Neural crest cell (in vitro differentiated cells): ENCODE measurements around the gene ASB15. TPM values are rescaled to one million over a fixed set of nuclear protein-coding genes. Genes with fewer than 3 reads are reported as not detected.

Experiments used
- DNase-seq: peaks from one replicate; pipeline ENCODE4 v3.0.0; 2021; ENCODE audit warnings: low read depth, mixed read lengths, low spot score
- H3K27ac Mint-ChIP-seq: one replicate; pipeline ENCODE4 v1.8.0; 2021; ENCODE audit warnings: mild to moderate bottlenecking, mixed read lengths; ENCODE audit not compliant: unreplicated experiment
- H3K27me3 Mint-ChIP-seq: 2 replicates; pipeline ENCODE4 v1.8.0; 2021; ENCODE audit warnings: low read depth, mild to moderate bottlenecking, mixed read lengths
- H3K36me3 Mint-ChIP-seq: 2 replicates; pipeline ENCODE4 v1.8.0; 2021; ENCODE audit warnings: low read depth, mild to moderate bottlenecking, mixed read lengths
- H3K4me1 Mint-ChIP-seq: 2 replicates; pipeline ENCODE4 v1.8.0; 2021; ENCODE audit warnings: mixed read lengths
- H3K4me3 Mint-ChIP-seq: one replicate; pipeline ENCODE4 v1.8.0; 2021; ENCODE audit warnings: mild to moderate bottlenecking, mixed read lengths
- H3K9me3 Mint-ChIP-seq: 2 replicates; pipeline ENCODE4 v1.8.0; 2021; ENCODE audit warnings: mixed read lengths
- total RNA-seq: library from RNA; stranded (reverse); gene quantifications from 2 replicates; pipeline ENCODE4 v1.2.1, GENCODE V29; 2021
- TF ChIP-seq, protein P1 (sequence below): fragments of 200-600 bp; sonication (generic); conservative IDR thresholded peaks from 2 replicates; pipeline ENCODE4 v1.5.0; 2021; ENCODE audit warnings: antibody characterized with exemption, mild to moderate bottlenecking

Gene ASB15
- total RNA-seq, 1 donor from 2014 or later: not detected

GRCh38 chr7:123662755-123663154 is 61.1 kb downstream of the ASB15 start:
- TF ChIP-seq, protein P1, sequence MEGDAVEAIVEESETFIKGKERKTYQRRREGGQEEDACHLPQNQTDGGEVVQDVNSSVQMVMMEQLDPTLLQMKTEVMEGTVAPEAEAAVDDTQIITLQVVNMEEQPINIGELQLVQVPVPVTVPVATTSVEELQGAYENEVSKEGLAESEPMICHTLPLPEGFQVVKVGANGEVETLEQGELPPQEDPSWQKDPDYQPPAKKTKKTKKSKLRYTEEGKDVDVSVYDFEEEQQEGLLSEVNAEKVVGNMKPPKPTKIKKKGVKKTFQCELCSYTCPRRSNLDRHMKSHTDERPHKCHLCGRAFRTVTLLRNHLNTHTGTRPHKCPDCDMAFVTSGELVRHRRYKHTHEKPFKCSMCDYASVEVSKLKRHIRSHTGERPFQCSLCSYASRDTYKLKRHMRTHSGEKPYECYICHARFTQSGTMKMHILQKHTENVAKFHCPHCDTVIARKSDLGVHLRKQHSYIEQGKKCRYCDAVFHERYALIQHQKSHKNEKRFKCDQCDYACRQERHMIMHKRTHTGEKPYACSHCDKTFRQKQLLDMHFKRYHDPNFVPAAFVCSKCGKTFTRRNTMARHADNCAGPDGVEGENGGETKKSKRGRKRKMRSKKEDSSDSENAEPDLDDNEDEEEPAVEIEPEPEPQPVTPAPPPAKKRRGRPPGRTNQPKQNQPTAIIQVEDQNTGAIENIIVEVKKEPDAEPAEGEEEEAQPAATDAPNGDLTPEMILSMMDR: no peak
- no peak for DNase-seq
- Mint-ChIP-seq H3K27ac (no peak overlapping the region), H3K4me3 (no peak overlapping the region), H3K36me3 (no peaks in the 10 kb centered on the region), H3K4me1 (peaks cover 31% of the 10 kb centered on the region), H3K27me3 (no peaks in the 10 kb centered on the region), H3K9me3 (no peaks in the 10 kb centered on the region)

GRCh38 chr7:123663200-123663599 is 61.6 kb downstream of the ASB15 start:
- H3K27ac Mint-ChIP-seq: no peak overlapping the region
- H3K9me3 Mint-ChIP-seq: no peaks in the 10 kb centered on the region
- no peaks in the 10 kb centered on the region for H3K27me3 Mint-ChIP-seq
- no peak for DNase-seq
- TF ChIP-seq, protein P1: no peak
- no peaks in the 10 kb centered on the region for H3K36me3 Mint-ChIP-seq
- H3K4me1 Mint-ChIP-seq: peaks cover 31% of the 10 kb centered on the region
- no peak overlapping the region for H3K4me3 Mint-ChIP-seq

DNA sequence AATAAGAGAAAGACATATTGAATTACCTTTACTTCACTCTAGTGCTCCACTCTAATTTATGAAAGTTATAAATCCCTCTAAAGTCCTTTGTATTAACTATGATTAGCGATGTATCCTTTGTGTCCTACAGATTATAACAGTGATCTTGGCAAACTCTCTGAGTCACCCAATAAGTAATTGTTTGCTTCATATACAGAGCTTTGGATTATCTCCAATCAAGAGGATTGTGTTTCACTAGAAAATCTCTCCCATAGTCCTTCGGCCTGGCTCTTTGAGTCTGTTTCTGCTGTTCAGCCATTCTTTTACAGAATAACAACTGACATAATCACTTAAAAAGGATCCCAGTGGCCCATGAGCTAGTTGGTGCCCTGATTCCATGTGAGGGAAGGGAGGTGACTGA is 63.5 kb downstream of the ASB15 start:
- DNase-seq: no peak

DNA sequence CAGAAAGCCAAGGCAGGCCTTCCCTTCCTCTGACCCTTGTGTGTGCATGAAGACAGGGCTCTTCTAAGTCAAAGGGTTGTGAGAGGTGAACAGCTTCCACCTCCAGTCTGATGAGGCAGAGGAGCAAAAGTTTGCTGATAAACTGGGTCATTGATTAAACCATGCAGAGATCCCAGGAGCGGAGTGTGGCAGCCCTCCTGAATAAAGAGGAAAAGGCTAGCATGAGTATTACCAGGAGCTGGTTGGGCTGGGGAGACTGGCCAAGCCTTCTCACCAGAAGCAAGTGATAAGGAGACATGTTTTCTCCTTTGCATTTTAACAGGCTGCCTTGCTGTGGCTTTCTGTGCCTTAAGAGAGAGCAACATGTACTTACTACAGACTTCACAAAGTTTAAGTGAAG is 64.3 kb downstream of the ASB15 start:
- H3K27ac Mint-ChIP-seq: no peak overlapping the region
- H3K36me3 Mint-ChIP-seq: no peaks in the 10 kb centered on the region
- H3K4me1 Mint-ChIP-seq: peaks cover 16% of the 10 kb centered on the region
- no peak for DNase-seq
- no peak overlapping the region for H3K4me3 Mint-ChIP-seq
- H3K9me3 Mint-ChIP-seq: peaks cover 5% of the 10 kb centered on the region
- TF ChIP-seq, protein P1: no peak
- no peaks in the 10 kb centered on the region for H3K27me3 Mint-ChIP-seq

More for the DNA sequence above, 63.5 kb downstream of the ASB15 start:
- no peak overlapping the region for H3K27ac Mint-ChIP-seq
- peaks cover 5% of the 10 kb centered on the region for H3K9me3 Mint-ChIP-seq
- no peaks in the 10 kb centered on the region for H3K27me3 Mint-ChIP-seq
- H3K36me3 Mint-ChIP-seq: no peaks in the 10 kb centered on the region
- TF ChIP-seq, protein P1: no peak
- H3K4me3 Mint-ChIP-seq: no peak overlapping the region
- peaks cover 24% of the 10 kb centered on the region for H3K4me1 Mint-ChIP-seq

DNA sequence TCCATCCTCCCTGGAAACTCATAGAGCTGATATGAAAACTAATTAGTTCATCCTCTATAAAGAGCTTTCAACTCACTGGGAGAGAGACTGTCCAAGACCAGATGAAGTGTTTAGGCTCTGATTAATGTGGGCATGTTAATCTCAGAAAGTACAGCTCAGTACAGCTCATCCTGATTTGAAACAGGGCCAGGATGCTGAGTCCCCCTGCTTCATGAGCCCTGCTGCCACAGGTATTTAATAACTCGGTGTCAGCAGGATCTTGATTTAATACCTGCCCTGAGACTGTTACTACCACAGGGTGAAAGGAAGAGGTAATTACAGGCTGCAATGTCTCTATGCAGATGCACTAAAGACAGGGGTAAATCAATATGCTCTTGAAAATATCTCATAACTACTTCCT is 64.9 kb downstream of the ASB15 start:
- Mint-ChIP-seq H3K9me3 (peaks cover 5% of the 10 kb centered on the region), H3K27ac (no peak overlapping the region), H3K27me3 (no peaks in the 10 kb centered on the region), H3K4me3 (no peak overlapping the region), H3K36me3 (no peaks in the 10 kb centered on the region), H3K4me1 (peaks cover 14% of the 10 kb centered on the region)
- TF ChIP-seq, protein P1: no peak
- DNase-seq: no peak

GRCh38 chr7:123669485-123669884 is 67.9 kb downstream of the ASB15 start:
- Mint-ChIP-seq H3K4me1 (no peaks in the 10 kb centered on the region), H3K27me3 (no peaks in the 10 kb centered on the region), H3K36me3 (no peaks in the 10 kb centered on the region), H3K9me3 (peaks cover 5% of the 10 kb centered on the region), H3K27ac (no peak overlapping the region), H3K4me3 (peak overlapping the region; percentile 37)
- TF ChIP-seq, protein P1: no peak
- DNase-seq: no peak
